Measurements from ENCODE around the gene SEC22A. TPM values are rescaled to one million over a fixed set of nuclear protein-coding genes. Genes with fewer than 3 reads are reported as not detected.

The SEC22A gene
- total and polyA plus RNA-seq, 10 of the 15 experiments (the other 5 are each of a cell fraction or from before 2014, with no cell fraction given): 19.3 to 70.3 (median 36.7) TPM

GRCh38 chr3:123281406-123281805 lies 79.7 kb downstream of the SEC22A start:
- WGBS (ENCODE audit: insufficient coverage, insufficient replicate concordance, low lambda C conversion rate, missing lambda C conversion rate): 79% methylated on average over 3 of the region's 3 CpGs
- Histone ChIP-seq H3K9ac (ENCODE audit: control insufficient read depth, insufficient read depth, low read length) (no peak overlapping the region), H4K20me1 (ENCODE audit: control insufficient read depth, insufficient read depth) (no peaks in the 10 kb centered on the region), H3K9me3 (replicated peaks; ENCODE audit: control insufficient read depth, insufficient read depth, low read length) (no peaks in the 10 kb centered on the region), H3K27me3 (replicated peaks in 1 of 2; ENCODE audit: control insufficient read depth in 2 of 2, insufficient read depth in 2 of 2, low read length in 1 of 2) (no peaks in the 10 kb centered on the region), H3K4me2 (ENCODE audit: control insufficient read depth, insufficient read depth) (no peak overlapping the region), H3K4me3 (no peak overlapping the region), H3K4me1 (ENCODE audit: control insufficient read depth, insufficient read depth, low read length) (no peaks in the 10 kb centered on the region), H3K36me3 (ENCODE audit: control insufficient read depth in 2 of 2, insufficient read depth in 2 of 2, low read length in 1 of 2) (no peaks in the 10 kb centered on the region), H2AFZ (ENCODE audit: control insufficient read depth, low read depth, low read length) (no peak overlapping the region), H3K27ac (ENCODE audit: control insufficient read depth, insufficient read depth) (no peak overlapping the region), H3K79me2 (ENCODE audit: control insufficient read depth, insufficient read depth, low read length) (no peaks in the 10 kb centered on the region)
- POLR2A ChIA-PET: no interaction called here
- CTCF ChIA-PET: no interaction called here
- in situ Hi-C loops (cut with MboI) (no loop called here), intact Hi-C loops (cut with micrococcal nuclease; ENCODE audit: unreplicated experiment) (no loop called here)
- ATAC-seq: no peak
- TF ChIP-seq RBBP5 (conservative IDR thresholded peaks at IDR 0.05) (no peak), SREBF1 (IDR thresholded peaks at IDR 0.05; ENCODE audit: low read length) (no peak), CREM (IDR thresholded peaks at IDR 0.05; ENCODE audit: low read depth) (no peak), CHD2 (IDR thresholded peaks at IDR 0.05; ENCODE audit: borderline replicate concordance, low read depth, low read length) (no peak), NR2C1 (IDR thresholded peaks at IDR 0.05) (no peak)
- RAD21 ChIA-PET (ENCODE audit: unreplicated experiment): no interaction called here
- no peak for DNase-seq (ENCODE audit: low read depth, low spot score)
- no peak for FAIRE-seq
- no TSS peak for BruUV-seq (replicated peaks)
- SMC1A ChIA-PET (ENCODE audit: uncharacterized antibody, unreplicated experiment): no interaction called here

- no peaks in the 10 kb centered on the region for H3K79me2 ChIP-seq (ENCODE audit: control insufficient read depth, insufficient read depth, low read length)
- H3K27ac ChIP-seq (ENCODE audit: control insufficient read depth, insufficient read depth): no peak overlapping the region
- in situ Hi-C loops (cut with MboI) (no loop called here), intact Hi-C loops (cut with micrococcal nuclease; ENCODE audit: unreplicated experiment) (no loop called here)
- 96% methylated on average over 2 of the region's 2 CpGs for WGBS (ENCODE audit: insufficient coverage, insufficient replicate concordance, low lambda C conversion rate, missing lambda C conversion rate)
- no peaks in the 10 kb centered on the region for H4K20me1 ChIP-seq (ENCODE audit: control insufficient read depth, insufficient read depth)
- POLR2A ChIA-PET: no interaction called here
- RAD21 ChIA-PET (ENCODE audit: unreplicated experiment): no interaction called here
- no peaks in the 10 kb centered on the region for H3K9me3 ChIP-seq (replicated peaks; ENCODE audit: control insufficient read depth, insufficient read depth, low read length)
- FAIRE-seq (no peak), DNase-seq (ENCODE audit: low read depth, low spot score) (no peak), ATAC-seq (no peak)
- H3K27me3 ChIP-seq (replicated peaks in 1 of 2; ENCODE audit: control insufficient read depth in 2 of 2, insufficient read depth in 2 of 2, low read length in 1 of 2): no peaks in the 10 kb centered on the region
- H3K36me3 ChIP-seq (ENCODE audit: control insufficient read depth in 2 of 2, insufficient read depth in 2 of 2, low read length in 1 of 2): no peaks in the 10 kb centered on the region
- SMC1A ChIA-PET (ENCODE audit: uncharacterized antibody, unreplicated experiment): no interaction called here
- H2AFZ ChIP-seq (ENCODE audit: control insufficient read depth, low read depth, low read length): no peak overlapping the region
- TF ChIP-seq FOXK2 (IDR thresholded peaks at IDR 0.05) (no peak), CTCF (IDR thresholded peaks at IDR 0.05 in 2 of 3, conservative IDR thresholded peaks at IDR 0.05 in 1 of 3; ENCODE audit: control insufficient read depth in 2 of 3, extremely low read depth in 1 of 3, insufficient read depth in 1 of 3, low read depth in 3 of 3, low read length in 3 of 3) (no peak), TCF3 (IDR thresholded peaks at IDR 0.05; ENCODE audit: borderline replicate concordance, insufficient read depth, low read depth, low read length) (no peak), BHLHE40 (IDR thresholded peaks at IDR 0.05; ENCODE audit: borderline replicate concordance in 1 of 2, low read depth in 2 of 2, low read length in 1 of 2) (no peak), TBL1XR1 (IDR thresholded peaks at IDR 0.05; ENCODE audit: low read depth, low read length) (no peak), MEF2B (IDR thresholded peaks at IDR 0.05; ENCODE audit: partially characterized antibody, poor library complexity, severe bottlenecking) (no peak)
- H3K4me2 ChIP-seq (ENCODE audit: control insufficient read depth, insufficient read depth): no peak overlapping the region
- CTCF ChIA-PET: no interaction called here
- no peak overlapping the region for H3K9ac ChIP-seq (ENCODE audit: control insufficient read depth, insufficient read depth, low read length)
- BruUV-seq (replicated peaks): no TSS peak
- H3K4me1 ChIP-seq (ENCODE audit: control insufficient read depth, insufficient read depth, low read length): no peaks in the 10 kb centered on the region
- H3K4me3 ChIP-seq: no peak overlapping the region
Measured at GRCh38 chr3:123281929-123282328, 80.2 kb downstream of the SEC22A start.

Data from GM12878 (cell line).